ENCODE data around the gene IGSF11.
"Not testable (repeated sequence)": the region's sequence is repeated elsewhere in the genome, so short reads cannot be mapped to it uniquely, and the experiment has no call there.

The IGSF11 gene

DNA sequence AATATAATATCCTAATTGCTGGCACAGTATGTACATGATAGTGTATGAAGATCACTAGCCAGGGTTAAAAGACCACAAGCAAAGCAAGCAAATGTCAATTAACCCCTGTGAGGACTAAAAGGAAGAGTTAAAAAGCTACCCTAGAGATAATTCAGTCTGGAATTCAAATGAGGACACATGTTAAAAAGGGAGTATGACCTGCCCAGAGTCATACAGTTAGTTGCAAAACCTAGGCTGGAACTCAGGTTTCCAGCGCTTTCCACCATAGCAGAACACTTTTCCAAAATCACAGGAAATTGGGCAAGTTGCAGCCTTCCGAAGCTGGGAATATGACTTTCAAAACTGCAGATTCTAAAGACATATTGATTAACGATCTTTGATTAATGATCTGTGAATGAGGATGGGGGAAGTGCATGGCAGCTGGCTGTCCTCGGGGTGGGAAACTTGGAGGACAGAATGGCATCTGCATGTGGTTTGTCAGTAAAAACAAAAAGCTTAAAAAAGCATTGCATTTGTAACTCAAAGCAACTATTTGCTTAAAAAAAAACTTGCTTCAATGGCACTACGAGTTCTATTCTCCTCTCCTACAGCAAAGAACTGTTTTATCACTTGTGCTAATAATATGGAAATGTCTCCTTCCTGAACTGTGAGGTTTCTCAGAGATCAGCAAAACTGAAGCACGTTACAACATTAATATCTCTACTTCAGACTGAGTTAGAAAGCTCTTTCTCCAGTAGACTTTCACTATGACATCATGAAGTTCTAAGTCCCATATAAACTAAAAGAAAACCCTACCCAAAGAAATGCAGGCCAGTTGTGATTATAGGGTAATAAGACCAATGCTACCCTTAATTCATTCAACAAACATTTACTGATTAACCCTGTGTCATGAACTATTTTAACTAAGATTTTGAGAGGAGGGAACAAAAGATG, 46.2 kb downstream of the IGSF11 start:
- Histone ChIP-seq H3K27ac (ENCODE audit: low read depth, low read length) (no peak overlapping the region), H3K36me3 (ENCODE audit: insufficient read depth, low read length) (no peaks in the 10 kb centered on the region)

GRCh38 chr3:118987477-118987876, 47.2 kb downstream of the IGSF11 start:
- no peak overlapping the region for H3K4me3 ChIP-seq (ENCODE audit: low read depth, low read length)
- H3K4me1 ChIP-seq (ENCODE audit: control insufficient read depth, insufficient read depth, low read length, unreplicated experiment): no peaks in the 10 kb centered on the region
- H2AFZ ChIP-seq (ENCODE audit: low read length, unreplicated experiment): no peak overlapping the region
- no peaks in the 10 kb centered on the region for H3K79me2 ChIP-seq (ENCODE audit: control insufficient read depth, insufficient read depth, low read length, unreplicated experiment)
- peaks cover 64% of the 10 kb centered on the region for H3K27me3 ChIP-seq (ENCODE audit: insufficient read depth, low read length)
- H3K36me3 ChIP-seq (ENCODE audit: insufficient read depth, low read length): no peaks in the 10 kb centered on the region
- no peak overlapping the region for H3K27ac ChIP-seq (ENCODE audit: low read depth, low read length)

More for the DNA sequence above, 46.2 kb downstream of the IGSF11 start:
- Histone ChIP-seq H3K4me1 (ENCODE audit: control insufficient read depth, insufficient read depth, low read length, unreplicated experiment) (no peaks in the 10 kb centered on the region), H2AFZ (ENCODE audit: low read length, unreplicated experiment) (no peak overlapping the region), H3K4me3 (ENCODE audit: low read depth, low read length) (no peak overlapping the region), H3K27me3 (ENCODE audit: insufficient read depth, low read length) (peaks cover 55% of the 10 kb centered on the region), H3K79me2 (ENCODE audit: control insufficient read depth, insufficient read depth, low read length, unreplicated experiment) (no peaks in the 10 kb centered on the region)

DNA sequence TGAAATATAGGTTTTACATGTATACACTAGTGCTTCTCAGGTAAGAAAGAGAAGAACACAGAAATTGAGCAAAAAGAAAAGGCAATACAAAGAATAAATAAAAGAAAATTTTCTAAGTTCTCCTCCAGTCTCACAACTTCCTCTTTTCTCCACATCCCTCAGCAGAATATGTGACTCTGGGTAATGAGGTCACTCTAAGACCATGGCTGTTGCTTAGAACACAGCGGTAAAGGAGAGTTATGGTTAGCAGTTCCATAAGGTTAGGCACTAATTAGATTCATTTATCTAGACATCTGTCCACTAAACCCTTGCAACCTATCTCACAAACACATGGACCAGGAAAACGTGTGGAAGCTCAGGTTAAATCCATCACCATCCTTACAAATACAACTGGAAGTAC, 47.9 kb downstream of the IGSF11 start:
- Histone ChIP-seq H3K4me1 (ENCODE audit: control insufficient read depth, insufficient read depth, low read length, unreplicated experiment) (no peaks in the 10 kb centered on the region), H2AFZ (ENCODE audit: low read length, unreplicated experiment) (no peak overlapping the region), H3K79me2 (ENCODE audit: control insufficient read depth, insufficient read depth, low read length, unreplicated experiment) (no peaks in the 10 kb centered on the region), H3K27ac (ENCODE audit: low read depth, low read length) (no peak overlapping the region), H3K4me3 (ENCODE audit: low read depth, low read length) (no peak overlapping the region), H3K36me3 (ENCODE audit: insufficient read depth, low read length) (no peaks in the 10 kb centered on the region), H3K27me3 (ENCODE audit: insufficient read depth, low read length) (peaks cover 65% of the 10 kb centered on the region)

DNA sequence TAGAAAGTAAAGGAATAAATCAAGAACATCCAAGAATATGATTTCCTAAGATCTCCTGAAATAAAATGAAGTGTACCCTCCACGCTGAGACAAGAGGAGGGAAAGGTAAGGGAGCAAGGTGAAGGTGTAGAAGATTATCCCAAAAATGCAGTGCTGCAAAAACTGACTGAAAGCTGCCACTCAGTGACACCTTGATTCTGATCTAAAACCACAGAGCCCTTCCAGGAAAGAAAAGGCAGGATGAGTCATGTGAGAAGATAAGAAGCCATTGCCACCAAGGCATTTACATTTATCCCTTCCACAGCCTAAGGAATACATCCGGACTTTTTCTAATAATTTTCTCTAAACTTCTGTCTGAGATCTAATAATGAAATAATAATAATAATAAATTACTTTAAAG, 49.9 kb downstream of the IGSF11 start:
- Histone ChIP-seq H3K27ac (ENCODE audit: low read depth, low read length) (no peak overlapping the region), H3K36me3 (ENCODE audit: insufficient read depth, low read length) (no peaks in the 10 kb centered on the region), H3K4me1 (ENCODE audit: control insufficient read depth, insufficient read depth, low read length, unreplicated experiment) (no peaks in the 10 kb centered on the region), H3K79me2 (ENCODE audit: control insufficient read depth, insufficient read depth, low read length, unreplicated experiment) (no peaks in the 10 kb centered on the region), H3K27me3 (ENCODE audit: insufficient read depth, low read length) (peaks cover 59% of the 10 kb centered on the region), H2AFZ (ENCODE audit: low read length, unreplicated experiment) (no peak overlapping the region), H3K4me3 (ENCODE audit: low read depth, low read length) (no peak overlapping the region)

DNA sequence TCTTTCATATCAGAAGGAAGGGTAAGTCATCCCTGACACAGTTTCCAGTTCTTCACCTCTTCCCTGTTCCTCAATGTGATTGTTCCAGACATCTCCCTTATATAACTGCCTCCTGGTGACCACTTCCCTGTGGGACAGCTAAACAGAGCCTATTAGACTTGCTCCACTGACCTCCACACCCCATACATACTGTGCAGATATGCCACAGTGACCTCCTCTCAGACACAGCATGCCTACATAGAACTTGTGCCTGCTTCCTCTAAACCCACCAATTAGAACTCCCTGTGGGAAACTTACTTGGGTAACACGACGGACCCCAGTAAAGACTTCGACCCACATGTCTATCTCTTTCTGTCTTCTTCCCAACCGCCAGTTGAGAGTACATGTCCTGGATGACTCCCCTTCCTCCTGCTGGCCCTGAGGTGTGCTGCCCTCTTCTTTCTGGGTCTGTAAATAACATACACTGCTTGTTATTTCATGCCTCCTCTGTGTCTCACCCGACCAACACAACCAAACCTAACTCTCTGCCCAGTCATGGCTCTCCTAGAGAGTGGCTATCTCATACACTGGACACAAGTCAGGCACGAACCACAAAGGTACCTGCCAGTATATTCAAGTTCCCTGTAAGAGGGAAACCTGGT, 53.0 kb downstream of the IGSF11 start:
- Histone ChIP-seq H3K36me3 (ENCODE audit: insufficient read depth, low read length) (no peaks in the 10 kb centered on the region), H3K79me2 (ENCODE audit: control insufficient read depth, insufficient read depth, low read length, unreplicated experiment) (no peaks in the 10 kb centered on the region), H3K4me3 (ENCODE audit: low read depth, low read length) (no peak overlapping the region), H3K27ac (ENCODE audit: low read depth, low read length) (no peak overlapping the region), H2AFZ (ENCODE audit: low read length, unreplicated experiment) (no peak overlapping the region), H3K27me3 (ENCODE audit: insufficient read depth, low read length) (peaks cover 33% of the 10 kb centered on the region), H3K4me1 (ENCODE audit: control insufficient read depth, insufficient read depth, low read length, unreplicated experiment) (no peaks in the 10 kb centered on the region)

GRCh38 chr3:118980832-118981231, 53.8 kb downstream of the IGSF11 start:
- no peak overlapping the region for H2AFZ ChIP-seq (ENCODE audit: low read length, unreplicated experiment)
- H3K4me1 ChIP-seq (ENCODE audit: control insufficient read depth, insufficient read depth, low read length, unreplicated experiment): no peaks in the 10 kb centered on the region
- H3K36me3 ChIP-seq (ENCODE audit: insufficient read depth, low read length): no peaks in the 10 kb centered on the region
- no peak overlapping the region for H3K4me3 ChIP-seq (ENCODE audit: low read depth, low read length)
- H3K27ac ChIP-seq (ENCODE audit: low read depth, low read length): no peak overlapping the region
- H3K27me3 ChIP-seq (ENCODE audit: insufficient read depth, low read length): peaks cover 27% of the 10 kb centered on the region
- H3K79me2 ChIP-seq (ENCODE audit: control insufficient read depth, insufficient read depth, low read length, unreplicated experiment): no peaks in the 10 kb centered on the region

- peaks cover 22% of the 10 kb centered on the region for H3K27me3 ChIP-seq (ENCODE audit: insufficient read depth, low read length)
- H3K79me2 ChIP-seq (ENCODE audit: control insufficient read depth, insufficient read depth, low read length, unreplicated experiment): no peaks in the 10 kb centered on the region
- H3K4me3 ChIP-seq (ENCODE audit: low read depth, low read length): no peak overlapping the region
- no peaks in the 10 kb centered on the region for H3K4me1 ChIP-seq (ENCODE audit: control insufficient read depth, insufficient read depth, low read length, unreplicated experiment)
- no peak overlapping the region for H3K27ac ChIP-seq (ENCODE audit: low read depth, low read length)
- H2AFZ ChIP-seq (ENCODE audit: low read length, unreplicated experiment): no peak overlapping the region
- no peaks in the 10 kb centered on the region for H3K36me3 ChIP-seq (ENCODE audit: insufficient read depth, low read length)
Observed at GRCh38 chr3:118978393-118978758, 56.3 kb downstream of the IGSF11 start.

DNA sequence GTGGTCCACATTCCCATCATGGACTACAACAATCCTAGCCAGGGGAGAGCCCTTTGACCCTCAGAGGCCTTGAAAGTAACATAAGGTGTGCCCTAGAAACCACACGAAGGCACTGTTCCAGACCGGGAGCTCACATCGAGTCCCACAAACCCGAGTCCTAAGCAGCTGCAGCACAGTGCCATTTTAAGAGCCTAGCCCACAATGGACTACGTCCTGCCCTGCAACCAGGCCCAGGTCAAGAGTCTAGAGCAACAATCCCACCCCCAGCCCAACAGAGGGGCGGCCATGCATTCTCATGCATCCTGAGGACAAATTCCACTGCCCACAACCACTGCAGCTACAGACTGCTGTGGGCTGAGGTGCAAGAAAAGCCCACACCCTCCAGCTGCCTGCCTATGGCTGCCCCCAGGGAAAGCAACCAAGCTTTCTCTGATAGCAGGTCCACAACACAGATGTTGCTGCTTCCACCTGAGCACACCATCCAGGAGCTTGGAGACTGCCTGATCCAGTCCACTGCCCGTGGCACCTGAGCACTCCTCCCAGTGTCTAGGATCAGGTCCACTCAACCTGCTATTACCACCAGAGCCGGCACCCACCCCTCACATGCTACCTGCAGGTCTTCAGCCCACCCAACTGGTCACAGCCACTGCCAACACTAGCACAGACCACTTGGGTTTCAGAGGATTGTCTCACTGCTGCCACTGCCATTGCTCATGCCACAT, 56.8 kb downstream of the IGSF11 start:
- H3K27ac ChIP-seq (ENCODE audit: low read depth, low read length): no peak overlapping the region
- no peaks in the 10 kb centered on the region for H3K4me1 ChIP-seq (ENCODE audit: control insufficient read depth, insufficient read depth, low read length, unreplicated experiment)
- no peak overlapping the region for H2AFZ ChIP-seq (ENCODE audit: low read length, unreplicated experiment)
- no peaks in the 10 kb centered on the region for H3K79me2 ChIP-seq (ENCODE audit: control insufficient read depth, insufficient read depth, low read length, unreplicated experiment)
- no peak overlapping the region for H3K4me3 ChIP-seq (ENCODE audit: low read depth, low read length)
- H3K36me3 ChIP-seq (ENCODE audit: insufficient read depth, low read length): no peaks in the 10 kb centered on the region
- H3K27me3 ChIP-seq (ENCODE audit: insufficient read depth, low read length): peaks cover 22% of the 10 kb centered on the region

DNA sequence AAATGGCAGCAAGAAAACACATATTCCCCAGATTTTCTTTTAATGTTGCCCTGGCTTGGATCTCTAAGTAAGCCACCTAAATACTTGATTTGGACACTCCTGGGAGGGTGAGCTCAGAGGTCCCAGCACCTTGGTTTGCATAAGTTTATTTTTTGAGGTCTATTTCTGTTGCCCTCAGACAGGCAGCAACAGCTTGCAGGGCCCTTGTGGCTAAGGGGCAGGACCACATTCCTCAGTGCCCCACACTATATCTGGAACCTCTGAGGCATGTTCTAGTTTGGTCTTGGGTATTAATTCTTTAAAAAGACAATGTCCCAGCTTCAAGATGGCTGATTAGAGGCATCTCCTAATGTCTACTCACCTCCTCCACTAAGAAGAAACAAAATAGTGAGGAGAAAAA, 57.5 kb downstream of the IGSF11 start:
- H3K4me1 ChIP-seq (ENCODE audit: control insufficient read depth, insufficient read depth, low read length, unreplicated experiment): no peaks in the 10 kb centered on the region
- no peaks in the 10 kb centered on the region for H3K36me3 ChIP-seq (ENCODE audit: insufficient read depth, low read length)
- no peak overlapping the region for H3K27ac ChIP-seq (ENCODE audit: low read depth, low read length)
- no peak overlapping the region for H2AFZ ChIP-seq (ENCODE audit: low read length, unreplicated experiment)
- H3K27me3 ChIP-seq (ENCODE audit: insufficient read depth, low read length): peaks cover 24% of the 10 kb centered on the region
- no peak overlapping the region for H3K4me3 ChIP-seq (ENCODE audit: low read depth, low read length)
- H3K79me2 ChIP-seq (ENCODE audit: control insufficient read depth, insufficient read depth, low read length, unreplicated experiment): no peaks in the 10 kb centered on the region

DNA sequence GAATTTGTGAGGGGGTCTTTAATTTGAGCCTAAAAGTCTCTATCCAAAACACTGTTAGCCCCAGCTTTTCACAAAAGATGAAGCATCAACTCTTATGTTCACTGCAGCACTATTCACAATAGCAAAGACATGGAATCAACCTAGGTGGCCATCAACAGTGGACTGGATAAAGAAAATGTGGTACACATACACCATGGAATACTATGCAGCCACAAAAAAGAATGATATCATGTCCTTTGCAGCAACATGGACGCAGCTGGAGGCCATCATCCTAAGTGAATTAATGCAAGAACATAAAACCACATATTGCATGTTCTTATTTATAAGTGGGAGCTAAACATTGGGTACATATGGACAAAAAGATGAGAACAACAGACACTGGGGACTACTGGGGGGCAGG, 59.2 kb downstream of the IGSF11 start:
- H3K27ac ChIP-seq (ENCODE audit: low read depth, low read length); H2AFZ ChIP-seq (ENCODE audit: low read length, unreplicated experiment); H3K4me3 ChIP-seq (ENCODE audit: low read depth, low read length); H3K79me2 ChIP-seq (ENCODE audit: control insufficient read depth, insufficient read depth, low read length, unreplicated experiment); H3K4me1 ChIP-seq (ENCODE audit: control insufficient read depth, insufficient read depth, low read length, unreplicated experiment); H3K36me3 ChIP-seq (ENCODE audit: insufficient read depth, low read length): not testable (repeated sequence)
- peaks cover 26% of the 10 kb centered on the region for H3K27me3 ChIP-seq (ENCODE audit: insufficient read depth, low read length)

Data from ACC112 (cell line).